ENCODE measurements around the gene SPRR1B.
"Not testable (repeated sequence)": the region's sequence is repeated elsewhere in the genome, so short reads cannot be mapped to it uniquely, and the experiment has no call there.

Gene SPRR1B

GRCh38 chr1:153030895-153031294, at the start of gene SPRR1B:
Gene SPRR1B, plus strand, starts transcription at chr1:153031203. Its CDS starts 1,143 bp downstream, at chr1:153032346.
- DNase-seq, result no peak

GRCh38 chr1:152982076-152982475, 48.9 kb upstream of the SPRR1B start:
- no peak for DNase-seq

GRCh38 chr1:152983234-152983633, 47.8 kb upstream of the SPRR1B start:
- no peak for DNase-seq

GRCh38 chr1:152983743-152984142, 47.3 kb upstream of the SPRR1B start, which contains the start of gene SPRR1A:
Gene SPRR1A, plus strand, starts transcription at chr1:152984081. Its CDS starts 1,150 bp downstream, at chr1:152985231.
- no peak for DNase-seq

- DNase-seq, result no peak
Measured at GRCh38 chr1:152986578-152986977, 44.4 kb upstream of the SPRR1B start.

GRCh38 chr1:152993186-152993585, 37.8 kb upstream of the SPRR1B start:
- DNase-seq, result no peak

- no peak for DNase-seq
Measured at GRCh38 chr1:152995842-152996241, 35.2 kb upstream of the SPRR1B start.

- DNase-seq, result no peak
Measured at GRCh38 chr1:152996633-152997400, 34.2 kb upstream of the SPRR1B start.

- no peak for DNase-seq
Measured at GRCh38 chr1:152997901-152998300, 33.1 kb upstream of the SPRR1B start.

GRCh38 chr1:152998476-152998875, 32.5 kb upstream of the SPRR1B start:
- no peak for DNase-seq

- DNase-seq, result no peak
Measured at GRCh38 chr1:152999818-153000217, 31.2 kb upstream of the SPRR1B start.

GRCh38 chr1:153000294-153000693, 30.7 kb upstream of the SPRR1B start:
- no peak for DNase-seq

- no peak for DNase-seq
Measured at GRCh38 chr1:153001382-153001781, 29.6 kb upstream of the SPRR1B start, which contains the start of gene SPRR3. Gene SPRR3, plus strand, starts transcription at chr1:153001749. Its CDS starts 1,272 bp downstream, at chr1:153003021.

GRCh38 chr1:153011235-153011758, 19.7 kb upstream of the SPRR1B start:
- DNase-seq, result not testable (repeated sequence)

GRCh38 chr1:153021829-153022228, 9.2 kb upstream of the SPRR1B start:
- not testable (repeated sequence) for DNase-seq

- DNase-seq, result not testable (repeated sequence)
Measured at GRCh38 chr1:153022340-153022739, 8.7 kb upstream of the SPRR1B start.

- DNase-seq, result no peak
Measured at GRCh38 chr1:153023109-153023508, 7.9 kb upstream of the SPRR1B start.

- DNase-seq, result no peak
Measured at GRCh38 chr1:153024413-153024812, 6.6 kb upstream of the SPRR1B start.

- DNase-seq, result no peak
Measured at GRCh38 chr1:153025797-153026196, 5.2 kb upstream of the SPRR1B start.

- DNase-seq, result no peak
Measured at GRCh38 chr1:153028766-153029165, 2.2 kb upstream of the SPRR1B start.

- no peak for DNase-seq
Measured at GRCh38 chr1:153032073-153032472, 1.1 kb downstream of the SPRR1B start.

- DNase-seq, result no peak
Measured at GRCh38 chr1:153032677-153033308, 1.8 kb downstream of the SPRR1B start.

GRCh38 chr1:153035211-153035610, 4.2 kb downstream of the SPRR1B start:
- DNase-seq, result no peak
